K562 (cell line): ENCODE results near the gene KIF26B. TPM values are rescaled to one million over a fixed set of nuclear protein-coding genes. Genes with fewer than 3 reads are reported as not detected.

ENCODE experiments used
- ATAC-seq: fragments of 200-7000 bp; cut with Tn5 transposase; 3 replicates; pipeline ENCODE4 v1.9.1; 2020; ENCODE audit warnings: moderate library complexity
- BruUV-seq: library from RNA; stranded (reverse); fragments of 400-500 nt; replicated peaks from 2 replicates; lab custom pipeline; 2021; lab: Mats Ljungman, UMichigan
- CTCF ChIA-PET: fragments of 300-600 bp; formaldehyde crosslinking; extraction: SDS; loops from one replicate; lab custom pipeline; 2021; ENCODE audit warnings: low intra/inter-chr PET ratio; lab: Yijun Ruan, JAX
- POLR2A ChIA-PET: fragments of 300-600, 350-650 bp; sonication (Branson Sonifier 250); formaldehyde crosslinking; extraction: SDS; loops from one replicate; lab custom pipeline; 2021; ENCODE audit warnings: antibody characterized with exemption, inconsistent platforms; lab: Yijun Ruan, JAX
- DNase-seq, 4 experiments: peaks; one replicate each; pipeline versions ENCODE4 v3.0.0 to v3.0.0-alpha.2; 2011 to 2018; ENCODE audit warnings: low spot score in 3 of 4, mixed read lengths in 3 of 4; ENCODE audit errors: extremely low read depth in 1 of 4
- FAIRE-seq: peaks from 2 replicates; lab custom pipeline; 2011; peaks lifted over from hg19 to GRCh38; lab: Jason Lieb, UNC
- H2AFZ ChIP-seq: 2 replicates; pipeline ENCODE4 v1.6.0; 2011; ENCODE audit warnings: low read depth, low read length, control low read depth, inconsistent platforms
- H3K27ac ChIP-seq: fragments of 200-600 bp; 3 replicates; pipeline ENCODE4 v1.8.0; 2011; ENCODE audit warnings: low read depth, mild to moderate bottlenecking, control low read depth, inconsistent platforms, low read length, moderate library complexity, mixed read lengths; ENCODE audit errors: extremely low read depth
- H3K27me3 ChIP-seq, 2 experiments: fragments of 300-600 bp in 1 of 2; 2 replicates in 1 of 2; 3 replicates in 1 of 2; pipeline versions ENCODE4 v1.6.0 to v1.8.0; 2011; ENCODE audit warnings: inconsistent platforms in 2 of 2, low read length in 2 of 2, mild to moderate bottlenecking in 1 of 2, mixed read lengths in 1 of 2, moderate library complexity in 1 of 2; ENCODE audit not compliant: control insufficient read depth in 2 of 2, insufficient read depth in 2 of 2
- H3K36me3 ChIP-seq: fragments of 300-600 bp; 3 replicates; pipeline ENCODE4 v1.8.0; 2011; ENCODE audit warnings: mild to moderate bottlenecking, low read length, inconsistent platforms; ENCODE audit not compliant: control insufficient read depth, insufficient read depth
- H3K4me1 ChIP-seq, 2 experiments: fragments of 200-600 bp in 1 of 2; replicated peaks in 1 of 2; 2 replicates in 1 of 2; 3 replicates in 1 of 2; pipeline versions ENCODE4 v1.5.1 to v1.8.0; 2011; ENCODE audit warnings: inconsistent platforms in 2 of 2, low read length in 2 of 2, mild to moderate bottlenecking in 1 of 2, mixed read lengths in 1 of 2, moderate library complexity in 1 of 2; ENCODE audit not compliant: control insufficient read depth in 2 of 2, insufficient read depth in 2 of 2
- H3K4me2 ChIP-seq: 2 replicates; pipeline ENCODE4 v1.6.1; 2011; ENCODE audit warnings: low read length, control low read depth, inconsistent platforms, mixed read lengths; ENCODE audit not compliant: insufficient read depth
- H3K4me3 ChIP-seq: fragments of 200-600 bp; sonication (generic), shearing (Covaris generic); 2 replicates; pipeline ENCODE4 v1.5.1; 2016; ENCODE audit warnings: control low read depth, inconsistent platforms
- H3K79me2 ChIP-seq: fragments of 200-600 bp; 3 replicates; pipeline ENCODE4 v1.8.0; 2011; ENCODE audit warnings: low read length, inconsistent platforms; ENCODE audit not compliant: control insufficient read depth, insufficient read depth
- H3K9ac ChIP-seq, 2 experiments: 2 replicates each; pipeline versions ENCODE4 v1.6.0 to v1.6.1; 2011; ENCODE audit warnings: low read depth in 2 of 2, low read length in 2 of 2, control low read depth in 1 of 2, inconsistent platforms in 1 of 2, mild to moderate bottlenecking in 1 of 2, mixed read lengths in 1 of 2; ENCODE audit not compliant: insufficient read depth in 1 of 2
- H3K9me1 ChIP-seq: one replicate; pipeline ENCODE4 v1.6.0; 2011; ENCODE audit warnings: inconsistent platforms, mild to moderate bottlenecking, low read length, moderate library complexity; ENCODE audit not compliant: control insufficient read depth, insufficient read depth
- H3K9me3 ChIP-seq: replicated peaks from 2 replicates; pipeline ENCODE4 v1.5.1; 2011; ENCODE audit warnings: low read depth, low read length, inconsistent platforms; ENCODE audit not compliant: control insufficient read depth, insufficient read depth
- H4K20me1 ChIP-seq: replicated peaks from 2 replicates; pipeline ENCODE4 v1.6.1; 2011; ENCODE audit warnings: low read length, inconsistent platforms, mixed read lengths; ENCODE audit not compliant: control insufficient read depth, insufficient read depth
- JUND ChIP-seq, 2 experiments: IDR thresholded peaks; 2 replicates in 1 of 2; 3 replicates in 1 of 2; pipeline ENCODE4 v1.6.1; 2011; ENCODE audit warnings: borderline replicate concordance in 2 of 2, low read depth in 2 of 2, low read length in 2 of 2, improper control_type of control experiment in 1 of 2, missing biosample characterization in 1 of 2, missing genetic modification characterization in 1 of 2, missing genetic modification reagents in 1 of 2
- MYNN ChIP-seq, 2 experiments: sonication (generic); formaldehyde crosslinking in 1 of 2; IDR thresholded peaks; 2 replicates each; pipeline versions ENCODE4 v1.5.0 to v1.6.1; 2016 to 2020; ENCODE audit warnings: antibody characterized with exemption in 1 of 2, missing genetic modification reagents in 1 of 2
- NCOA2 ChIP-seq, 2 experiments: fragments of 450-650 bp; IDR thresholded peaks; 2 replicates each; pipeline ENCODE4 v1.6.1; 2018; ENCODE audit warnings: mild to moderate bottlenecking in 2 of 2, moderate library complexity in 1 of 2; ENCODE audit not compliant: partially characterized antibody in 2 of 2
- NFXL1 ChIP-seq: fragments of 450-650 bp; formaldehyde crosslinking; IDR thresholded peaks from 2 replicates; pipeline ENCODE4 v1.4.0; 2021; ENCODE audit warnings: mild to moderate bottlenecking
- RBM15 ChIP-seq: fragments of 200-400 bp; formaldehyde crosslinking; IDR thresholded peaks from 2 replicates; pipeline ENCODE4 v1.6.1; 2018; ENCODE audit warnings: mild to moderate bottlenecking, low read length, moderate library complexity; ENCODE audit not compliant: insufficient read depth
- SP2 ChIP-seq: IDR thresholded peaks from 2 replicates; pipeline ENCODE4 v1.6.1; 2011; ENCODE audit warnings: mild to moderate bottlenecking, low read depth, low read length, moderate library complexity; ENCODE audit not compliant: poor library complexity, severe bottlenecking; ENCODE audit errors: extremely low read depth
- ZBTB17 ChIP-seq: fragments of 450-650 bp; formaldehyde crosslinking; IDR thresholded peaks from 2 replicates; pipeline ENCODE4 v1.4.0; 2020; ENCODE audit warnings: mild to moderate bottlenecking
- ZBTB8A ChIP-seq: fragments of 450-650 bp; IDR thresholded peaks from 2 replicates; pipeline ENCODE4 v1.6.1; 2018; ENCODE audit warnings: mild to moderate bottlenecking, moderate library complexity; ENCODE audit not compliant: partially characterized antibody
- ZNF764 ChIP-seq: fragments of 250-450 bp; sonication (Bioruptor Pico); IDR thresholded peaks from 2 replicates; pipeline ENCODE4 v1.4.0; 2020; ENCODE audit warnings: low read depth, mild to moderate bottlenecking, moderate library complexity
- WGBS: fragments of 100-300 bp; shearing (Covaris generic); methylation state at CpG from one replicate; pipeline ENCODE4 v1.1.6; 2016; ENCODE audit warnings: low coverage, mixed read lengths; ENCODE audit not compliant: insufficient coverage; ENCODE audit errors: missing lambda C conversion rate; 5-methylcytosine and 5-hydroxymethylcytosine counted together
- in situ Hi-C: fragments of 300-500 bp; cut with MboI; formaldehyde crosslinking; loops from 4 replicates; pipeline ENCODE4 v1.15.0; 2018; ENCODE audit warnings: inconsistent platforms, mixed read lengths
- intact Hi-C: fragments of 100-400 bp; cut with micrococcal nuclease; formaldehyde crosslinking; loops from 2 replicates; pipeline ENCODE4 v1.14.2; 2022
- polyA plus RNA-seq, 8 experiments: library from polyadenylated mRNA; depleted of rRNA in 4 of 8; stranded (reverse) in 5 of 8; unstranded in 3 of 8; fragments of >200 nt; fragmentation: Nextera tagmentation in 2 of 8; fragmentation: Illumina TruSeq in 1 of 8; extraction: Ambion mirVana in 2 of 8; extraction: Trizol in 1 of 8; gene quantifications; 2 replicates each; pipeline versions ENCODE4 v1.2.1 to v1.2.3, GENCODE V29; 2011 to 2014; ENCODE audit warnings: inconsistent platforms in 1 of 8, missing spikeins in 1 of 8
- total RNA-seq, 7 experiments: library from RNA; depleted of rRNA in 6 of 7; stranded (reverse); fragments of >200 nt in 6 of 7; fragmentation: Illumina TruSeq in 2 of 7; extraction: Trizol in 2 of 7; gene quantifications; 2 replicates each; pipeline versions ENCODE4 v1.2.1 to v1.2.3, GENCODE V29; 2011 to 2021; ENCODE audit warnings: low replicate concordance in 1 of 7
- TF ChIP-seq, protein P1 (sequence below): fragments of 250-450 bp; sonication (Bioruptor Pico); IDR thresholded peaks from 2 replicates; pipeline ENCODE4 v1.9.0; 2021; ENCODE audit warnings: mild to moderate bottlenecking, inconsistent platforms
- TF ChIP-seq, protein P2 (sequence below): fragments of 250-450 bp; sonication (Bioruptor Pico); IDR thresholded peaks from 2 replicates; pipeline ENCODE4 v1.4.0; 2020; ENCODE audit warnings: mild to moderate bottlenecking, moderate library complexity
- TF ChIP-seq, protein P3 (sequence below): fragments of 450-650 bp; conservative IDR thresholded peaks from 2 replicates; pipeline ENCODE4 v1.6.1; 2016; ENCODE audit warnings: missing genetic modification characterization, low read depth, mild to moderate bottlenecking, missing compliant biosample characterization, moderate library complexity
- TF ChIP-seq, protein P4 (sequence below): fragments of 250-450 bp; sonication (Bioruptor Pico); IDR thresholded peaks from 2 replicates; pipeline ENCODE4 v1.8.0; 2022; ENCODE audit warnings: inconsistent platforms

Gene KIF26B
- total and polyA plus RNA-seq, 9 of the 15 experiments (the other 6 are each of a cell fraction or from before 2014, with no cell fraction given) = 0.02 to 0.08 (median 0.03) TPM; not detected in 6

DNA sequence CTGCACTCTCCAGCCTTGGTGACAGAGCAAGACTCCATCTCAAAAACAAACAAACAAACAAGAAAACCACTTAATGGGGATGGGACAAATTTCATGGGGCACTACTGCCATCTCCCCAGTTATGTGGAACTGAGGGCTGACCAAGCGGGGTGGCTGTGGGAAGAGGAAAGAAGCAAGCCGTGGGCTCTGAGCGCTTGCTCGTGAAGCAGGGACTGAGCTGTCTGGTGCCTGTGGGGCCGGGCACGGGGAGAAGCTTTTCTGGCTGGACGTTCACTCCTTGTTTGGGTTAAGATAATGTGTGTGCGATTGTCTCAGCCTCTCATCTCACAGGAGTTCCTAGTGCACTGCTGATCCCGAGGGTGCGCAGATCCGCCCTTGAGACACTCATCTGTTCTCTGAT lies 22.0 kb upstream of the KIF26B start:
- ChIA-PET CTCF (no interaction called here), POLR2A (no interaction called here)
- no peaks in the 10 kb centered on the region for H3K9me3 ChIP-seq
- H3K27me3 ChIP-seq = peaks cover 48 to 59% of the 10 kb centered on the region in 2 experiments
- no peaks in the 10 kb centered on the region for H3K79me2 ChIP-seq
- H3K36me3 ChIP-seq = no peaks in the 10 kb centered on the region
- no peaks in the 10 kb centered on the region for H3K9me1 ChIP-seq
- H3K4me2 ChIP-seq = no peak overlapping the region
- intact Hi-C loops = no loop called here
- H4K20me1 ChIP-seq = no peaks in the 10 kb centered on the region; the same call in 1 of the 2 replicates
- 2% methylated on average over 11 of the region's 11 CpGs for WGBS
- in situ Hi-C loops = no loop called here
- FAIRE-seq = no peak
- H3K9ac ChIP-seq = 0 out of 4 replicates have a peak overlapping the region, but pooled peaks of 1 of the 2 experiments have one; percentile 26
- no peak overlapping the region for H2AFZ ChIP-seq
- H3K4me3 ChIP-seq = no peak overlapping the region
- BruUV-seq = no TSS peak
- H3K27ac ChIP-seq = no peak overlapping the region
- ATAC-seq = no peak
- no peaks in the 10 kb centered on the region for H3K4me1 ChIP-seq
- DNase-seq = no peak
- TF ChIP-seq, protein P1, sequence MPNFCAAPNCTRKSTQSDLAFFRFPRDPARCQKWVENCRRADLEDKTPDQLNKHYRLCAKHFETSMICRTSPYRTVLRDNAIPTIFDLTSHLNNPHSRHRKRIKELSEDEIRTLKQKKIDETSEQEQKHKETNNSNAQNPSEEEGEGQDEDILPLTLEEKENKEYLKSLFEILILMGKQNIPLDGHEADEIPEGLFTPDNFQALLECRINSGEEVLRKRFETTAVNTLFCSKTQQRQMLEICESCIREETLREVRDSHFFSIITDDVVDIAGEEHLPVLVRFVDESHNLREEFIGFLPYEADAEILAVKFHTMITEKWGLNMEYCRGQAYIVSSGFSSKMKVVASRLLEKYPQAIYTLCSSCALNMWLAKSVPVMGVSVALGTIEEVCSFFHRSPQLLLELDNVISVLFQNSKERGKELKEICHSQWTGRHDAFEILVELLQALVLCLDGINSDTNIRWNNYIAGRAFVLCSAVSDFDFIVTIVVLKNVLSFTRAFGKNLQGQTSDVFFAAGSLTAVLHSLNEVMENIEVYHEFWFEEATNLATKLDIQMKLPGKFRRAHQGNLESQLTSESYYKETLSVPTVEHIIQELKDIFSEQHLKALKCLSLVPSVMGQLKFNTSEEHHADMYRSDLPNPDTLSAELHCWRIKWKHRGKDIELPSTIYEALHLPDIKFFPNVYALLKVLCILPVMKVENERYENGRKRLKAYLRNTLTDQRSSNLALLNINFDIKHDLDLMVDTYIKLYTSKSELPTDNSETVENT (CRISPR knock-in tag) = no peak
- no peak for TF ChIP-seq RBM15
- TF ChIP-seq JUND (IDR thresholded peaks at IDR 0.05; ENCODE audit: borderline replicate concordance, low read depth, low read length) = no peak
- TF ChIP-seq JUND (tag; IDR thresholded peaks at IDR 0.05; ENCODE audit: borderline replicate concordance, low read depth, low read length) = no peak
- no peak for TF ChIP-seq ZNF764 (CRISPR knock-in tag)
- no peak for TF ChIP-seq ZBTB8A
- TF ChIP-seq NFXL1 = no peak
- TF ChIP-seq, protein P2, sequence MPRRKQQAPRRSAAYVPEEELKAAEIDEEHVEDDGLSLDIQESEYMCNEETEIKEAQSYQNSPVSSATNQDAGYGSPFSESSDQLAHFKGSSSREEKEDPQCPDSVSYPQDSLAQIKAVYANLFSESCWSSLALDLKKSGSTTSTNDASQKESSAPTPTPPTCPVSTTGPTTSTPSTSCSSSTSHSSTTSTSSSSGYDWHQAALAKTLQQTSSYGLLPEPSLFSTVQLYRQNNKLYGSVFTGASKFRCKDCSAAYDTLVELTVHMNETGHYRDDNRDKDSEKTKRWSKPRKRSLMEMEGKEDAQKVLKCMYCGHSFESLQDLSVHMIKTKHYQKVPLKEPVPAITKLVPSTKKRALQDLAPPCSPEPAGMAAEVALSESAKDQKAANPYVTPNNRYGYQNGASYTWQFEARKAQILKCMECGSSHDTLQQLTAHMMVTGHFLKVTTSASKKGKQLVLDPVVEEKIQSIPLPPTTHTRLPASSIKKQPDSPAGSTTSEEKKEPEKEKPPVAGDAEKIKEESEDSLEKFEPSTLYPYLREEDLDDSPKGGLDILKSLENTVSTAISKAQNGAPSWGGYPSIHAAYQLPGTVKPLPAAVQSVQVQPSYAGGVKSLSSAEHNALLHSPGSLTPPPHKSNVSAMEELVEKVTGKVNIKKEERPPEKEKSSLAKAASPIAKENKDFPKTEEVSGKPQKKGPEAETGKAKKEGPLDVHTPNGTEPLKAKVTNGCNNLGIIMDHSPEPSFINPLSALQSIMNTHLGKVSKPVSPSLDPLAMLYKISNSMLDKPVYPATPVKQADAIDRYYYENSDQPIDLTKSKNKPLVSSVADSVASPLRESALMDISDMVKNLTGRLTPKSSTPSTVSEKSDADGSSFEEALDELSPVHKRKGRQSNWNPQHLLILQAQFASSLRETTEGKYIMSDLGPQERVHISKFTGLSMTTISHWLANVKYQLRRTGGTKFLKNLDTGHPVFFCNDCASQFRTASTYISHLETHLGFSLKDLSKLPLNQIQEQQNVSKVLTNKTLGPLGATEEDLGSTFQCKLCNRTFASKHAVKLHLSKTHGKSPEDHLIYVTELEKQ (CRISPR knock-in tag) = no peak
- no peak for TF ChIP-seq NCOA2 (IDR thresholded peaks at IDR 0.05; ENCODE audit: partially characterized antibody in 2 of 2)
- TF ChIP-seq, protein P3, sequence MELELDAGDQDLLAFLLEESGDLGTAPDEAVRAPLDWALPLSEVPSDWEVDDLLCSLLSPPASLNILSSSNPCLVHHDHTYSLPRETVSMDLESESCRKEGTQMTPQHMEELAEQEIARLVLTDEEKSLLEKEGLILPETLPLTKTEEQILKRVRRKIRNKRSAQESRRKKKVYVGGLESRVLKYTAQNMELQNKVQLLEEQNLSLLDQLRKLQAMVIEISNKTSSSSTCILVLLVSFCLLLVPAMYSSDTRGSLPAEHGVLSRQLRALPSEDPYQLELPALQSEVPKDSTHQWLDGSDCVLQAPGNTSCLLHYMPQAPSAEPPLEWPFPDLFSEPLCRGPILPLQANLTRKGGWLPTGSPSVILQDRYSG = no peak
- no peak for TF ChIP-seq MYNN (IDR thresholded peaks at IDR 0.05)
- TF ChIP-seq MYNN (CRISPR knock-in tag; IDR thresholded peaks at IDR 0.05) = no peak
- no peak for TF ChIP-seq ZBTB17 (CRISPR knock-in tag)
- TF ChIP-seq, protein P4, sequence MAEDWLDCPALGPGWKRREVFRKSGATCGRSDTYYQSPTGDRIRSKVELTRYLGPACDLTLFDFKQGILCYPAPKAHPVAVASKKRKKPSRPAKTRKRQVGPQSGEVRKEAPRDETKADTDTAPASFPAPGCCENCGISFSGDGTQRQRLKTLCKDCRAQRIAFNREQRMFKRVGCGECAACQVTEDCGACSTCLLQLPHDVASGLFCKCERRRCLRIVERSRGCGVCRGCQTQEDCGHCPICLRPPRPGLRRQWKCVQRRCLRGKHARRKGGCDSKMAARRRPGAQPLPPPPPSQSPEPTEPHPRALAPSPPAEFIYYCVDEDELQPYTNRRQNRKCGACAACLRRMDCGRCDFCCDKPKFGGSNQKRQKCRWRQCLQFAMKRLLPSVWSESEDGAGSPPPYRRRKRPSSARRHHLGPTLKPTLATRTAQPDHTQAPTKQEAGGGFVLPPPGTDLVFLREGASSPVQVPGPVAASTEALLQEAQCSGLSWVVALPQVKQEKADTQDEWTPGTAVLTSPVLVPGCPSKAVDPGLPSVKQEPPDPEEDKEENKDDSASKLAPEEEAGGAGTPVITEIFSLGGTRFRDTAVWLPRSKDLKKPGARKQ (CRISPR knock-in tag) = no peak
- TF ChIP-seq SP2 = no peak
